IMR-90 (cell line): Measurements from ENCODE around the gene ENDOD1.

Experiments used
- BHLHE40 ChIP-seq: fragments of 150-350 bp; IDR thresholded peaks from 2 replicates; pipeline ENCODE4 v1.6.1; 2016; ENCODE audit warnings: mild to moderate bottlenecking, low read depth, low read length
- CEBPB ChIP-seq: IDR thresholded peaks from 2 replicates; pipeline ENCODE4 v1.6.1; 2012; ENCODE audit warnings: low read depth, low read length, improper control_type of control experiment
- CTCF ChIP-seq: conservative IDR thresholded peaks from 2 replicates; pipeline ENCODE4 v1.5.1; 2012; ENCODE audit warnings: mild to moderate bottlenecking, low read depth, low read length, improper control_type of control experiment
- ELK1 ChIP-seq: fragments of 150-350 bp; IDR thresholded peaks from 2 replicates; pipeline ENCODE4 v1.6.1; 2016; ENCODE audit warnings: low read depth, mild to moderate bottlenecking, low read length, moderate library complexity, borderline replicate concordance
- MAFK ChIP-seq: IDR thresholded peaks from 2 replicates; pipeline ENCODE4 v1.6.1; 2012; ENCODE audit warnings: low read depth, low read length, improper control_type of control experiment
- POLR2A ChIP-seq: IDR thresholded peaks from 2 replicates; pipeline ENCODE4 v1.6.1; 2012; ENCODE audit warnings: mild to moderate bottlenecking, low read depth, low read length
- RAD21 ChIP-seq: IDR thresholded peaks from 2 replicates; pipeline ENCODE4 v1.6.1; 2012; ENCODE audit warnings: low read length, improper control_type of control experiment
- RCOR1 ChIP-seq: IDR thresholded peaks from 2 replicates; pipeline ENCODE4 v1.6.1; 2012; ENCODE audit warnings: mild to moderate bottlenecking, low read length, improper control_type of control experiment; ENCODE audit not compliant: insufficient replicate concordance
- RFX5 ChIP-seq: IDR thresholded peaks from 2 replicates; pipeline ENCODE4 v1.8.0; 2012; ENCODE audit warnings: low read depth, mild to moderate bottlenecking, low read length, moderate library complexity
- SMC3 ChIP-seq: fragments of 150-350 bp; IDR thresholded peaks from 2 replicates; pipeline ENCODE4 v1.6.1; 2016; ENCODE audit warnings: low read depth, mild to moderate bottlenecking, antibody characterized with exemption, low read length, moderate library complexity
- USF2 ChIP-seq: fragments of 150-350 bp; IDR thresholded peaks from 2 replicates; pipeline ENCODE4 v1.6.1; 2017; ENCODE audit warnings: mild to moderate bottlenecking, antibody characterized with exemption, low read length, low read depth

GRCh38 chr11:95093548-95093947 lies 3.9 kb downstream of the ENDOD1 start:
- TF ChIP-seq CTCF (no peak), POLR2A (no peak), SMC3 (no peak), ELK1 (no peak), CEBPB (no peak), RAD21 (no peak), BHLHE40 (no peak), RCOR1 (no peak), MAFK (no peak), RFX5 (no peak), USF2 (no peak)
